Fibroblast of the aortic adventitia (primary cell): ENCODE measurements around the gene ITGA11. TPM values are rescaled to one million over a fixed set of nuclear protein-coding genes. Genes with fewer than 3 reads are reported as not detected.
A peak's percentile ranks its signal among the peaks of the same experiment; 100 is the strongest.

Source experiments
- DNase-seq: peaks from one replicate; pipeline ENCODE4 v3.0.0-alpha.2; 2010; ENCODE audit warnings: low read depth
- H3K4me3 ChIP-seq: 2 replicates; pipeline ENCODE4 v1.5.1; 2011; ENCODE audit warnings: low read depth, mild to moderate bottlenecking, control low read depth, low read length, moderate library complexity
- CTCF ChIP-seq: IDR thresholded peaks from 2 replicates; pipeline ENCODE4 v1.5.1; 2011; ENCODE audit warnings: mild to moderate bottlenecking, low read length, control low read depth, inconsistent platforms; ENCODE audit not compliant: insufficient read depth
- total RNA-seq: library from RNA; depleted of rRNA; stranded (reverse); fragments of >200 nt; gene quantifications from 2 replicates; pipeline ENCODE4 v1.2.3, GENCODE V29; 2012; ENCODE audit warnings: low replicate concordance

ITGA11 gene
- total RNA-seq, 1 donor: 81.1 TPM

- DNase-seq: no peak
- no peak for TF ChIP-seq CTCF
- no peak overlapping the region for H3K4me3 ChIP-seq
These were observed 128.8 kb downstream of the ITGA11 start for GRCh38 chr15:68303134-68303533.

- no peak for TF ChIP-seq CTCF
These were observed 129.2 kb downstream of the ITGA11 start for GRCh38 chr15:68302729-68303128.

GRCh38 chr15:68301301-68301700 is 130.7 kb downstream of the ITGA11 start:
- no peak for DNase-seq
- no peak for TF ChIP-seq CTCF
- H3K4me3 ChIP-seq: no peak overlapping the region

More at GRCh38 chr15:68302729-68303128, 129.2 kb downstream of the ITGA11 start:
- no peak overlapping the region for H3K4me3 ChIP-seq
- no peak for DNase-seq

GRCh38 chr15:68300115-68300940 is 131.6 kb downstream of the ITGA11 start:
- TF ChIP-seq CTCF: no peak
- H3K4me3 ChIP-seq: no peak overlapping the region
- DNase-seq: no peak

GRCh38 chr15:68299436-68299835 is 132.5 kb downstream of the ITGA11 start:
- DNase-seq: no peak
- no peak overlapping the region for H3K4me3 ChIP-seq
- no peak for TF ChIP-seq CTCF

- H3K4me3 ChIP-seq: no peak overlapping the region
- peak; percentile 47 for DNase-seq
- no peak for TF ChIP-seq CTCF
These were observed 133.0 kb downstream of the ITGA11 start for GRCh38 chr15:68298882-68299381.
